ENCODE results near the gene RAI1.

DNA sequence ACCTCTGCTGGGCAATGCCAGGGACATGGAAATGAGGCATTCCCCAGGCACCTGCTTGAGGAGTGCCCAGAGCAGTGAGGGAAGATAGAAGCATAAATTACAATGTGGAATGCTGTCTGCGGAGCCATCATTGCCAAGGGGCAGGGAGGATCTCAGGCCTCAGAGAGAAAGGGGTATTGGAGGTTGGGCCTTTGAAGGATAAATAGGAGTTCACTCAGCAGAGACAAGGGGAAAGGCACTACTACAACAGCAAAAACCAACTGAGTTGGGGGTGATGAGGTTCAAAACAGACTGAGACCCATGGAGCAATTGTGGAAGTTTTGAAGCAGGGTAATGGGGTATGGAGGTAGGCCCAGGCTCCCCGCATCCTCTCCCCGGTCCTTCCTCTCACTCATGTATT lies 122.7 kb downstream of the RAI1 start:
- TF ChIP-seq, protein P1, sequence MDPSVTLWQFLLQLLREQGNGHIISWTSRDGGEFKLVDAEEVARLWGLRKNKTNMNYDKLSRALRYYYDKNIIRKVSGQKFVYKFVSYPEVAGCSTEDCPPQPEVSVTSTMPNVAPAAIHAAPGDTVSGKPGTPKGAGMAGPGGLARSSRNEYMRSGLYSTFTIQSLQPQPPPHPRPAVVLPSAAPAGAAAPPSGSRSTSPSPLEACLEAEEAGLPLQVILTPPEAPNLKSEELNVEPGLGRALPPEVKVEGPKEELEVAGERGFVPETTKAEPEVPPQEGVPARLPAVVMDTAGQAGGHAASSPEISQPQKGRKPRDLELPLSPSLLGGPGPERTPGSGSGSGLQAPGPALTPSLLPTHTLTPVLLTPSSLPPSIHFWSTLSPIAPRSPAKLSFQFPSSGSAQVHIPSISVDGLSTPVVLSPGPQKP (IDR thresholded peaks at IDR 0.05; ENCODE audit: low read depth, low read length): no peak
- TF ChIP-seq, protein P2, sequence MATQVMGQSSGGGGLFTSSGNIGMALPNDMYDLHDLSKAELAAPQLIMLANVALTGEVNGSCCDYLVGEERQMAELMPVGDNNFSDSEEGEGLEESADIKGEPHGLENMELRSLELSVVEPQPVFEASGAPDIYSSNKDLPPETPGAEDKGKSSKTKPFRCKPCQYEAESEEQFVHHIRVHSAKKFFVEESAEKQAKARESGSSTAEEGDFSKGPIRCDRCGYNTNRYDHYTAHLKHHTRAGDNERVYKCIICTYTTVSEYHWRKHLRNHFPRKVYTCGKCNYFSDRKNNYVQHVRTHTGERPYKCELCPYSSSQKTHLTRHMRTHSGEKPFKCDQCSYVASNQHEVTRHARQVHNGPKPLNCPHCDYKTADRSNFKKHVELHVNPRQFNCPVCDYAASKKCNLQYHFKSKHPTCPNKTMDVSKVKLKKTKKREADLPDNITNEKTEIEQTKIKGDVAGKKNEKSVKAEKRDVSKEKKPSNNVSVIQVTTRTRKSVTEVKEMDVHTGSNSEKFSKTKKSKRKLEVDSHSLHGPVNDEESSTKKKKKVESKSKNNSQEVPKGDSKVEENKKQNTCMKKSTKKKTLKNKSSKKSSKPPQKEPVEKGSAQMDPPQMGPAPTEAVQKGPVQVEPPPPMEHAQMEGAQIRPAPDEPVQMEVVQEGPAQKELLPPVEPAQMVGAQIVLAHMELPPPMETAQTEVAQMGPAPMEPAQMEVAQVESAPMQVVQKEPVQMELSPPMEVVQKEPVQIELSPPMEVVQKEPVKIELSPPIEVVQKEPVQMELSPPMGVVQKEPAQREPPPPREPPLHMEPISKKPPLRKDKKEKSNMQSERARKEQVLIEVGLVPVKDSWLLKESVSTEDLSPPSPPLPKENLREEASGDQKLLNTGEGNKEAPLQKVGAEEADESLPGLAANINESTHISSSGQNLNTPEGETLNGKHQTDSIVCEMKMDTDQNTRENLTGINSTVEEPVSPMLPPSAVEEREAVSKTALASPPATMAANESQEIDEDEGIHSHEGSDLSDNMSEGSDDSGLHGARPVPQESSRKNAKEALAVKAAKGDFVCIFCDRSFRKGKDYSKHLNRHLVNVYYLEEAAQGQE (IDR thresholded peaks at IDR 0.05): no peak

Measured in A549 (cell line).